Neural progenitor cell (in vitro differentiated cells): ENCODE data around the gene CFAP45. TPM values are rescaled to one million over a fixed set of nuclear protein-coding genes. Genes with fewer than 3 reads are reported as not detected.

Experiments used
- DNase-seq: peaks from one replicate; pipeline ENCODE4 v3.0.0-alpha.2; 2016; ENCODE audit warnings: low spot score
- H2AFZ ChIP-seq: fragments of 200-600 bp; sonication (generic); replicated peaks from 2 replicates; pipeline ENCODE4 v1.6.1; 2016; ENCODE audit warnings: antibody characterized with exemption
- H3F3A ChIP-seq: fragments of 200-600 bp; sonication (generic); 2 replicates; pipeline ENCODE4 v1.6.1; 2016; ENCODE audit warnings: antibody characterized with exemption, low read depth
- H3K27ac ChIP-seq: fragments of 200-600 bp; sonication (generic); 2 replicates; pipeline ENCODE4 v1.5.1; 2016; ENCODE audit warnings: mild to moderate bottlenecking
- H3K27me3 ChIP-seq: fragments of 200-600 bp; sonication (generic); 2 replicates; pipeline ENCODE4 v1.6.1; 2016; ENCODE audit warnings: mild to moderate bottlenecking, moderate library complexity
- H3K36me3 ChIP-seq: fragments of 200-600 bp; sonication (generic); 2 replicates; pipeline ENCODE4 v1.5.1; 2016
- H3K4me1 ChIP-seq: fragments of 200-600 bp; sonication (generic); 2 replicates; pipeline ENCODE4 v1.6.1; 2016; ENCODE audit warnings: mixed run types
- H3K4me2 ChIP-seq: fragments of 200-600 bp; sonication (generic); 2 replicates; pipeline ENCODE4 v1.6.1; 2016
- H3K4me3 ChIP-seq: fragments of 200-600 bp; sonication (generic); 2 replicates; pipeline ENCODE4 v1.5.1; 2016
- H3K79me2 ChIP-seq: fragments of 200-600 bp; sonication (generic); 2 replicates; pipeline ENCODE4 v1.6.1; 2016; ENCODE audit warnings: low read depth
- H3K9ac ChIP-seq: fragments of 200-600 bp; sonication (generic); 2 replicates; pipeline ENCODE4 v1.6.1; 2016
- H3K9me3 ChIP-seq: fragments of 200-600 bp; sonication (generic); 2 replicates; pipeline ENCODE4 v1.5.1; 2016; ENCODE audit warnings: low read depth
- H4K20me1 ChIP-seq: fragments of 200-600 bp; sonication (generic); 2 replicates; pipeline ENCODE4 v1.6.1; 2016; ENCODE audit warnings: low read depth
- H3K27ac Mint-ChIP-seq: 3 replicates; pipeline ENCODE4 v1.8.0; 2021; ENCODE audit warnings: mixed read lengths
- H3K27me3 Mint-ChIP-seq: 2 replicates; pipeline ENCODE4 v1.8.0; 2022; ENCODE audit warnings: low read depth, mild to moderate bottlenecking, inconsistent platforms, moderate library complexity, mixed read lengths; ENCODE audit not compliant: insufficient read depth
- H3K36me3 Mint-ChIP-seq: 3 replicates; pipeline ENCODE4 v1.8.0; 2021; ENCODE audit warnings: mixed read lengths
- H3K4me1 Mint-ChIP-seq: 3 replicates; pipeline ENCODE4 v1.8.0; 2021; ENCODE audit warnings: mixed read lengths
- H3K4me3 Mint-ChIP-seq: 3 replicates; pipeline ENCODE4 v1.8.0; 2021; ENCODE audit warnings: mild to moderate bottlenecking, moderate library complexity, mixed read lengths
- H3K9me3 Mint-ChIP-seq: 3 replicates; pipeline ENCODE4 v1.8.0; 2020; ENCODE audit warnings: mixed read lengths
- EZH2 ChIP-seq: fragments of 200-600 bp; sonication (generic); IDR thresholded peaks from 2 replicates; pipeline ENCODE4 v1.6.1; 2017; ENCODE audit warnings: antibody characterized with exemption, mild to moderate bottlenecking, moderate library complexity
- EZH2phosphoT487 ChIP-seq: fragments of 200-600 bp; sonication (generic); IDR thresholded peaks from 2 replicates; pipeline ENCODE4 v1.6.1; 2017; ENCODE audit warnings: antibody characterized with exemption
- total RNA-seq: library from RNA; depleted of rRNA; stranded (reverse); fragments of >200 nt; gene quantifications from 2 replicates; pipeline ENCODE4 v1.2.3, GENCODE V29; 2015; ENCODE audit warnings: low replicate concordance
- TF ChIP-seq, protein P1 (sequence below): fragments of 200-600 bp; sonication (generic); IDR thresholded peaks from 2 replicates; pipeline ENCODE4 v1.5.1; 2017; ENCODE audit warnings: antibody characterized with exemption, mild to moderate bottlenecking

Gene CFAP45
- total RNA-seq, 1 donor from 2014 or later: not detected

DNA sequence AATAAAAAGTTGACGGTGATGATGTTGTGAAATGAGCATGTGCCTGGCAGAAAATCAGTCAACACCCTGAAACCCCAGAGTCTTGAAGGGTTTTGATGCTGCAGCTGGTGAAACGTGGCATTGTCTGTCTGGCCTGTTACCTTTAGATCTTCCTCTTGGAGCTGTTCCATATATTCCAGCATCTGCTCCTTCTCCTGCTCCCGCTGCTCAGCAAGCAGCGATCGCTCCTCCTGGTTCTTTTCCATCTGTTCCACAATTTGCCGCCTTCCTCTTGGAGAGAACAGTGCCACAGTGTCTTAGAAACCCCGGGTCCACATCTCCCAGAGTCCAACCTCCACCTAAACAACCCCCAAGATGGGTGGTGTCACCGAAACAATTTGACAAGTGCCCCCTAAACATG is 15.7 kb downstream of the CFAP45 start:
- H2AFZ ChIP-seq: no peak overlapping the region
- Mint-ChIP-seq H3K27ac (no peak overlapping the region), H3K9me3 (no peaks in the 10 kb centered on the region), H3K4me1 (no peaks in the 10 kb centered on the region), H3K36me3 (no peaks in the 10 kb centered on the region), H3K27me3 (peaks cover 2% of the 10 kb centered on the region), H3K4me3 (no peak overlapping the region)
- H4K20me1 ChIP-seq: no peaks in the 10 kb centered on the region
- H3K9ac ChIP-seq: no peak overlapping the region
- no peak overlapping the region for H3K4me3 ChIP-seq
- H3K4me2 ChIP-seq: no peak overlapping the region
- TF ChIP-seq EZH2phosphoT487 (no peak), EZH2 (no peak)
- TF ChIP-seq, protein P1, sequence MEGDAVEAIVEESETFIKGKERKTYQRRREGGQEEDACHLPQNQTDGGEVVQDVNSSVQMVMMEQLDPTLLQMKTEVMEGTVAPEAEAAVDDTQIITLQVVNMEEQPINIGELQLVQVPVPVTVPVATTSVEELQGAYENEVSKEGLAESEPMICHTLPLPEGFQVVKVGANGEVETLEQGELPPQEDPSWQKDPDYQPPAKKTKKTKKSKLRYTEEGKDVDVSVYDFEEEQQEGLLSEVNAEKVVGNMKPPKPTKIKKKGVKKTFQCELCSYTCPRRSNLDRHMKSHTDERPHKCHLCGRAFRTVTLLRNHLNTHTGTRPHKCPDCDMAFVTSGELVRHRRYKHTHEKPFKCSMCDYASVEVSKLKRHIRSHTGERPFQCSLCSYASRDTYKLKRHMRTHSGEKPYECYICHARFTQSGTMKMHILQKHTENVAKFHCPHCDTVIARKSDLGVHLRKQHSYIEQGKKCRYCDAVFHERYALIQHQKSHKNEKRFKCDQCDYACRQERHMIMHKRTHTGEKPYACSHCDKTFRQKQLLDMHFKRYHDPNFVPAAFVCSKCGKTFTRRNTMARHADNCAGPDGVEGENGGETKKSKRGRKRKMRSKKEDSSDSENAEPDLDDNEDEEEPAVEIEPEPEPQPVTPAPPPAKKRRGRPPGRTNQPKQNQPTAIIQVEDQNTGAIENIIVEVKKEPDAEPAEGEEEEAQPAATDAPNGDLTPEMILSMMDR: no peak
- no peaks in the 10 kb centered on the region for H3F3A ChIP-seq
- no peak overlapping the region for H3K27ac ChIP-seq
- H3K36me3 ChIP-seq: no peaks in the 10 kb centered on the region
- no peaks in the 10 kb centered on the region for H3K4me1 ChIP-seq
- no peaks in the 10 kb centered on the region for H3K79me2 ChIP-seq
- DNase-seq: no peak
- no peaks in the 10 kb centered on the region for H3K9me3 ChIP-seq
- no peaks in the 10 kb centered on the region for H3K27me3 ChIP-seq

DNA sequence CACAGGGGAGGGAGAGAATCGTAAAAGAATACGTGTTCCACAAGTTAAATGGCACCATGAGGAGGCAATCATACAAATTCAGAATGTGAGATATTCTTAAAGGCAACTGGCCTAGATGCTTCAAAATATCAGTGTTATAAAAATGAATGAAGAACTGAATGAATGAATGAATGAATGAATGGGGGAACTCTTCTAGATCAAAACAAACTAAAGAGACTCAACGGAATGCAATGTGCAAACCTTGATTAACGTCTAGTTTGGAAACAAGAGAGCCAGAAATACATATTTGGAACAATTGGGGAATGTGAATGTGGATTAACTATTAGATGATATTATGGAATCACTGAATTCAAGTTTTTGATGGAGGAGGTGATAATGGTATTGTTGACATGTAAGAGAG is 16.8 kb downstream of the CFAP45 start:
- DNase-seq: no peak
- no peak overlapping the region for H3K27ac ChIP-seq
- H3K79me2 ChIP-seq: no peaks in the 10 kb centered on the region
- H4K20me1 ChIP-seq: no peaks in the 10 kb centered on the region
- TF ChIP-seq EZH2phosphoT487 (no peak), EZH2 (no peak)
- TF ChIP-seq, protein P1: no peak
- no peak overlapping the region for H3K4me3 ChIP-seq
- no peak overlapping the region for H2AFZ ChIP-seq
- no peaks in the 10 kb centered on the region for H3K27me3 ChIP-seq
- no peaks in the 10 kb centered on the region for H3K4me1 ChIP-seq
- Mint-ChIP-seq H3K4me1 (no peaks in the 10 kb centered on the region), H3K27ac (no peak overlapping the region), H3K4me3 (no peak overlapping the region), H3K36me3 (no peaks in the 10 kb centered on the region), H3K9me3 (no peaks in the 10 kb centered on the region), H3K27me3 (peaks cover 4% of the 10 kb centered on the region)
- no peaks in the 10 kb centered on the region for H3K36me3 ChIP-seq
- H3K9me3 ChIP-seq: no peaks in the 10 kb centered on the region
- H3K4me2 ChIP-seq: no peak overlapping the region
- no peaks in the 10 kb centered on the region for H3F3A ChIP-seq
- no peak overlapping the region for H3K9ac ChIP-seq

DNA sequence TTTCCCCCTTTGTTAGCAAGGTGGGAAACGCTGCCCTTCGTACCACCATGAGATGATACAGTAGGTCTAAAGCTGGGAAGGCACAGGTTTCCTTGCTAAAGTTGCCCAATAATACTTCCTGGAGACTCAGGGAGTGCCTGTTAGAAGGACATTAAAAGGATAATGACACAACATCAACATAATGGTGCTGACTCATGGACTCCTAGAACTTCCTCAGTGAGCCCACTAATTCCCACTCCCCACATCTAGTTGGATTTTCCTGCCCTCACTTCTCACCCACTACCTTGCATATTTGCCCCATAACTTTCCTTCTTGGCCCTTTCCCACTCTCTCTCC is 17.5 kb downstream of the CFAP45 start:
- TF ChIP-seq, protein P1: no peak
- TF ChIP-seq EZH2phosphoT487 (no peak), EZH2 (no peak)
- Mint-ChIP-seq H3K36me3 (no peaks in the 10 kb centered on the region), H3K4me1 (no peaks in the 10 kb centered on the region), H3K27me3 (peaks cover 4% of the 10 kb centered on the region), H3K27ac (no peak overlapping the region), H3K4me3 (no peak overlapping the region), H3K9me3 (no peaks in the 10 kb centered on the region)
- Histone ChIP-seq H3K27me3 (no peaks in the 10 kb centered on the region), H3K9me3 (no peaks in the 10 kb centered on the region), H3K79me2 (no peaks in the 10 kb centered on the region), H3F3A (no peaks in the 10 kb centered on the region), H3K4me1 (no peaks in the 10 kb centered on the region), H4K20me1 (no peaks in the 10 kb centered on the region), H3K4me2 (no peak overlapping the region), H2AFZ (no peak overlapping the region), H3K27ac (no peak overlapping the region), H3K4me3 (no peak overlapping the region), H3K36me3 (no peaks in the 10 kb centered on the region), H3K9ac (no peak overlapping the region)
- DNase-seq: no peak
